Measurements from ENCODE around the gene BTF3.
A peak's percentile ranks its signal among the peaks of the same experiment; 100 is the strongest.

The BTF3 gene

DNA sequence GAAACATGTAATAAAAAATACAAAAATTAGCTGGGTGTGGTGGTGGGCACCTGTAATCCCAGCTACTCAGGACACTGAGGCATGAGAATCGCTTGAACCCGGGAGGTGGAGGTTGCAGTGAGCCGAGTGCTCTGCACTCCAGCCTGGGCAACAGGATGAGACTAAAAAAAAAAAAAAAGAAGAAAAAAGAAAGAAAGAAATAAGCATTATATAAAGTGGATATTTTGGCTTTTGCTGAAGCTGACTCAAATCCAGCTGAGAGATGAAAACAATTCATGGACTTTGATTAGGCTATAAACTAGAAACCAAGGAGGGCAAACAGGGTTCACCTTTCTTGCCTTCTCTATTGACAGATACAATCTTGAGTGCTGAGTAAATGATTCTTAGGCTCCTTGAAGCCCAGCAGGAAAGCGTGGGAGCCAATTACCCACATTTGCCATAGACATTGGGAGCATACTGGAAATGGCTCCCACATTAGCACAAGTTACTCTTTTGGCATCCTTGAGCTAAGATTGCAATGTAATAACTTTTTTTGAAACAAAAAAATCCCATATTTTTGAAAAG is 2.4 kb upstream of the BTF3 start:
- no peaks in the 10 kb centered on the region for H3K36me3 ChIP-seq
- H3K4me3 ChIP-seq (ENCODE audit: low read depth in 1 of 2, low read length in 1 of 2): no peak overlapping the region
- H3K27me3 ChIP-seq: peaks cover 46% of the 10 kb centered on the region
- TF ChIP-seq, protein P1, sequence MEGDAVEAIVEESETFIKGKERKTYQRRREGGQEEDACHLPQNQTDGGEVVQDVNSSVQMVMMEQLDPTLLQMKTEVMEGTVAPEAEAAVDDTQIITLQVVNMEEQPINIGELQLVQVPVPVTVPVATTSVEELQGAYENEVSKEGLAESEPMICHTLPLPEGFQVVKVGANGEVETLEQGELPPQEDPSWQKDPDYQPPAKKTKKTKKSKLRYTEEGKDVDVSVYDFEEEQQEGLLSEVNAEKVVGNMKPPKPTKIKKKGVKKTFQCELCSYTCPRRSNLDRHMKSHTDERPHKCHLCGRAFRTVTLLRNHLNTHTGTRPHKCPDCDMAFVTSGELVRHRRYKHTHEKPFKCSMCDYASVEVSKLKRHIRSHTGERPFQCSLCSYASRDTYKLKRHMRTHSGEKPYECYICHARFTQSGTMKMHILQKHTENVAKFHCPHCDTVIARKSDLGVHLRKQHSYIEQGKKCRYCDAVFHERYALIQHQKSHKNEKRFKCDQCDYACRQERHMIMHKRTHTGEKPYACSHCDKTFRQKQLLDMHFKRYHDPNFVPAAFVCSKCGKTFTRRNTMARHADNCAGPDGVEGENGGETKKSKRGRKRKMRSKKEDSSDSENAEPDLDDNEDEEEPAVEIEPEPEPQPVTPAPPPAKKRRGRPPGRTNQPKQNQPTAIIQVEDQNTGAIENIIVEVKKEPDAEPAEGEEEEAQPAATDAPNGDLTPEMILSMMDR (IDR thresholded peaks at IDR 0.05): no peak
- no peaks in the 10 kb centered on the region for H3K9me3 ChIP-seq
- H3K27ac ChIP-seq: no peak overlapping the region
- peaks cover 16 to 17% of the 10 kb centered on the region in 2 experiments for H3K4me1 ChIP-seq (ENCODE audit: control insufficient read depth in 1 of 2, insufficient read depth in 1 of 2, low read depth in 1 of 2, low read length in 1 of 2)

DNA sequence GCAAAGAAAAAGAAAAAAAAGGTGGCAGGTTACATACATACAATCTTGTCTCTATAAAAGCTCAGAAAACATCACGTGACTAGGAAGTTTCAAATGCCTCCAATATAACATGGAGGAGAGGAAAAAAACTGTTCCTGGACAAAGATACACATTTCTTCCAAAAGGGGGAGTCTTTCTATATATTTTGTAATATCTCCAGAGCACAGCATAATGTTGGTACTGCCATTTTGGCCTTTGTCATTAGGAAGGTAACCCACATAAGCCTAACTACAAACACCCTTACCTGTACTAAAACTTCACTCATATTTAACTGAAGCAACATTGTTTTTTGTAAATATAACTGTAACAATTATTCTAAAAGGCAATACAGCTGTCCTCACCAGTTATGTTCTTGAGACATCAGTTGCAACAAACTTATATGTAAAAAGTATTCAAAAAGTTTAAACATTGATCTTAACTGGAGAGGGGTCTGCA is 1.2 kb upstream of the BTF3 start:
- Histone ChIP-seq H3K27me3 (peaks cover 43% of the 10 kb centered on the region), H3K27ac (no peak overlapping the region), H3K4me1 (ENCODE audit: control insufficient read depth in 1 of 2, insufficient read depth in 1 of 2, low read depth in 1 of 2, low read length in 1 of 2) (peaks cover 16 to 17% of the 10 kb centered on the region in 2 experiments), H3K4me3 (ENCODE audit: low read depth in 1 of 2, low read length in 1 of 2) (no peak overlapping the region), H3K36me3 (peaks cover under 1% of the 10 kb centered on the region), H3K9me3 (no peaks in the 10 kb centered on the region)
- TF ChIP-seq, protein P1 (IDR thresholded peaks at IDR 0.05): no peak

DNA sequence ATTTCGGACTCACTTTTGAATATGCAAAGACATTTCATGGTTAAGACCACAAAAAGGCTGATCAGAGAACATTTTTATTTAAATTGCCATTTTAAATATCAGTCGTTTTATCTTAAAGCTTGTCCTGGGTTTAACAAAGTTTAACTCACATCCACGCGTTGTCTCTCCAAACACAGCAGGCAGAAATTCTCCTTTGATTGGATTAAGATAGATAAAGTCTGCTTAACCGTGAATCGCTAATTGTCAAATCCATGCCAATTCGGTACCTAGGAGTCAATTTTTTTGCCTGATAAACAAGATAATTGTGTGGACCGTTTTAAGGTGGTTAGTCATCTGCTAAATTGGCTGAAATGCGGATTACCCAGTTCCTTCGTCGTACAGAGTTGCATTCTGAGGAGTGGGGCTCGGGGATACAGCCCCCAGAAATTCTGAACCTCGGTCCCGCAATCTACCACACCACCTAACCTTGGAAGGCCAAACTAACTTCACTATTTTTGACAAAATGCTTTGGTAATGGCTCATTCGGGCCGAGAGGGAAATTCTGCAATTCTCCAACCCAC is 665 bp upstream of the BTF3 start:
- TF ChIP-seq, protein P1 (IDR thresholded peaks at IDR 0.05): no peak
- Histone ChIP-seq H3K36me3 (peaks cover 6% of the 10 kb centered on the region), H3K27ac (peak overlapping the region; percentile 83), H3K4me3 (ENCODE audit: low read depth in 1 of 2, low read length in 1 of 2) (peak overlapping the region; percentile 65 to 80), H3K9me3 (no peaks in the 10 kb centered on the region), H3K27me3 (peaks cover 38% of the 10 kb centered on the region), H3K4me1 (ENCODE audit: control insufficient read depth in 1 of 2, insufficient read depth in 1 of 2, low read depth in 1 of 2, low read length in 1 of 2) (peaks cover 16 to 17% of the 10 kb centered on the region in 2 experiments)

- H3K4me3 ChIP-seq (ENCODE audit: low read depth in 1 of 2, low read length in 1 of 2): peak overlapping the region; percentile 65 to 80
- peaks cover 22% of the 10 kb centered on the region for H3K36me3 ChIP-seq
- H3K27me3 ChIP-seq: peaks cover 22% of the 10 kb centered on the region
- H3K4me1 ChIP-seq (ENCODE audit: control insufficient read depth in 1 of 2, insufficient read depth in 1 of 2, low read depth in 1 of 2, low read length in 1 of 2): peaks cover 16 to 17% of the 10 kb centered on the region in 2 experiments
- TF ChIP-seq, protein P1 (IDR thresholded peaks at IDR 0.05): no peak
- no peaks in the 10 kb centered on the region for H3K9me3 ChIP-seq
- no peak overlapping the region for H3K27ac ChIP-seq
These were observed 945 bp downstream of the BTF3 start for GRCh38 chr5:73499187-73499586.

GRCh38 chr5:73499756-73500155 is 1.5 kb downstream of the BTF3 start:
- H3K4me1 ChIP-seq (ENCODE audit: control insufficient read depth in 1 of 2, insufficient read depth in 1 of 2, low read depth in 1 of 2, low read length in 1 of 2): peaks cover 16 to 17% of the 10 kb centered on the region in 2 experiments
- H3K36me3 ChIP-seq: peaks cover 27% of the 10 kb centered on the region
- no peaks in the 10 kb centered on the region for H3K9me3 ChIP-seq
- peaks cover 17% of the 10 kb centered on the region for H3K27me3 ChIP-seq
- H3K4me3 ChIP-seq (ENCODE audit: low read depth in 1 of 2, low read length in 1 of 2): no peak overlapping the region
- TF ChIP-seq, protein P1 (IDR thresholded peaks at IDR 0.05): no peak
- H3K27ac ChIP-seq: no peak overlapping the region
